Daoy (cell line): ENCODE results near the gene CSNK1E. TPM values are rescaled to one million over a fixed set of nuclear protein-coding genes. Genes with fewer than 3 reads are reported as not detected.

ENCODE experiments used
- DNase-seq: peaks from one replicate; pipeline ENCODE4 v3.0.0-alpha.2; 2015; ENCODE audit warnings: low read depth
- total RNA-seq: library from RNA; depleted of rRNA; stranded (reverse); fragments of >200 nt; shearing (Covaris generic); gene quantifications from 2 replicates; pipeline ENCODE4 v1.2.3, GENCODE V29; 2014

The CSNK1E gene
- total RNA-seq, 1 experiment from 2014 or later, result 62.7 TPM

DNA sequence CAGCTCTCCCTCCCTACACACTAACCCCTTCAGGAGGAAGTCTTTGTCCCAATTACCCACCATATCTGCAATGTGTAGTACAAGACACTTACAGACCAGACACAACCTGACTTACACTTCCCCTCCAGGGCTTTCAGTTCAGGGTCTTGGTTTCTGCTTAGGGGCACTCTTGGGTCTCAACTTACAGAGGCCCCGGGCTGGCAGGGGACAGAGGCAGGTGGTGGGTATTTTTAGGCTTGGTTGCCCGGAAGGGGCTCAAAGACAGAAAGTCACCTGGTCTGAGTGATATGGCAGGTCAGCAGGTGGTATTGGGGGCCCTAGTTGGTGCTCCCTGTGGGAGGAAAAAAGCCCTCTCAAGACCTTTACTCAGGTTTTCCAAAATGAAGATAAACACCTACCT is 41.1 kb downstream of the CSNK1E start:
- DNase-seq, result no peak

DNA sequence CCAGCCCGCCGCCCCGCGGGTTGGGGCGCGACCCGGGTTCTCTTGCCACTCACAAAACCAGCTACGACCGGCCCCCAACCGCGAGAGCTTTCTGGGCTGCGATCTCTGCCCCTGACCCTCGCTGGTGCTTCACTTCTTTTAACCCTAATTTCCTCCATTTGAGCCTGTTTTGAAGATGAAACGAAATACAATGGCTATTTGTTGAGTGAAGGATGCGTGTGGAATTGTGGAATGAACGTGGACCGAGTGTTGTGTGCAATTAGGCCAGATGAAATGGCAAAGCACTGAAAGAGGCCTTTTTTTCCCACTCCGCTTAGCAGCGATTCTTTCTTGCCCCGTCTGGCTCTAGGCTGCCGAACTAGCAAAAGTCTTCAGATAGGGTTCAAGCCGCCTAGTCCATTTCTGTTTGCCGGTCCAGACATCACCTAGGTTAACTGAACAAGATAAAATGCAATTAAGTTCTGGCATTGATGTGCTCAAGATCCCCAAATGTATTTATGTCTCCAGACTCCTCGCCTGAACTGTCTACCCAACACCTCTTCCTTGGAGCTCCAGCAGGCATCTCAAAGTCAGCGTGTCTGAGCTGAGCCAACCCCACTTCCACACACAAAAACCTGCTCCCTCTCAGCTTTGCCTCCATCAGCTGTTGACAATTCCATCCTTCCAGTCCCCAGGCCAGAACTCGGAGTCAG is 44.0 kb downstream of the CSNK1E start:
- DNase-seq, result no peak

DNA sequence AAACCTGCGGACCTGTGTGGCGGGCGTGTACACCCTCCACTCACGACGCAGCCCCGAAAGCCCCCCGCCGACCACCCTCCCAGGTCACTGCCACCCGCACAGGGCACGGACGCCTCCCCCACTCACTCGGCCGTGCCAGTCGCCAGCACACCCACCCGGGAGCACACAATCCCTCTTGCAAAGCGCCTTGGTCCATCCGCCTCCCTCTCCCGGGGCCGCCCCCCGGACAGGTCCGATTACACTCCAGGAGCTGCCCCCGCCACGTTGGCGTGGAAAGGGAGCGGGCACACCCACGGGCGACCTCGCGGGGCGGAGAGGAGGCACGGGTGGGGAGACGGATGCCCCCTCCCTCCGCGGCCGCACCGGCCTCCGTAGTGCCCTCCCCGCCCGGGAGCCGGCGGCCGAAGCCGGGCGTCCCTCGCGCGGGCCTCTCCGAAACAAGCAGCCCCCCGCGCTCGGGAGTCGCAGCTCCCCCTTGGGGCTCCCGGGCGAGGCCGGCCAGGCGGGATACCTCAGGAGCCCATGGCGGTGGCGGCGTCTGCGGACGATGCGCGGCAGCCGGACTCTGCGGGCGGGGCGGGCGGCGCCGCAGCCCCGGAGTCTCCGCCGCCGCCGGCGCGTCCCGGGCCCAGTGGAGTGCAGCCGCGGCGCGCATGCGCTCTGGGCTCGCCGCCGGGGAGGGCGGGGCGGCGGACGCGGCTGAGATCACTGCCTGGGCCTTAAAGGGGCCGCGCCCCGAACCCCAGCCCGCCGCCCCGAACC is 44.7 kb downstream of the CSNK1E start, which contains the start of gene TMEM184B:
Gene TMEM184B, minus strand, starts transcription at position 638 of the 762 bp plus-strand sequence. CDS start 25,049 bp downstream, outside the sequence.
- DNase-seq, result peak; percentile 81

DNA sequence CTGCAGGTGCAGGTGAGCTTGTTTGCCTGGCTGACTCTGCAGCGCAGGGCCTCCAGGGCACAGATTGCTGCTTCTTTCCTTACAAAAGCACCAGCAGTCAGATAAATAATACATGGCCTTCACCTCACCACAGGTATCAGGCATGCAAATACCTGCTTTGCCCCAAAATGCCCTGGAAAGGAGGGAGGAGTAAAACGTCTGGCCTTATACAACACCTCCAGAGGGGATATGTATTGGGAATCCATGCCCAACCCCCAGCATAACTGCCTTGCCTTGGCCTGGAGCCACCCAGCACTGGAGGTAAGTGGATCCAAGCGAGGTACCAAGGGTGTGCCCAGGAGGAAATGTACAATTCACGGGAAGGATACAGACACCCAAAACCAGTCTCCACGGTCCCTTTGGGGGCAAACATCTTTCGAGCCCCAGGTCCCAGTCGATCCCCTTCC is 45.3 kb downstream of the CSNK1E start:
- DNase-seq, result no peak

DNA sequence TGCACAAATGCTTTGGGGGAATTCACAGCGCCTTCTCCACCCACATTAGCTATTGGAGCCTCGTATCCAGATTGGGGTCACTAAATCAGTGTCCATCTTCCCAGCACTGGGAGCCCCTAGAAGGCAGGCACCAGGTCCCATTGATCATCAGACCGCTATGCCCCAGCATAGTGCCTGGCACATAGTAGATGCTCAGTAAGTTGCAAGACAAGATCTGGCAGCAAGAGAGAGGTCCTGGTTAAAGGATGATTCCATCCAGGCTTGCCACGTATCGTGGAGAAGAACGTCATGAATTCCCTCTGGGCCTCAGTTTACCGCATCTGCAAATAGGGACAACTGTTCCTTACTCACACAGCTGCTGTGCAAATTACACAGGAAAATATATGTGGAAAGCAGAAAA is 46.1 kb downstream of the CSNK1E start:
- DNase-seq, result no peak

DNA sequence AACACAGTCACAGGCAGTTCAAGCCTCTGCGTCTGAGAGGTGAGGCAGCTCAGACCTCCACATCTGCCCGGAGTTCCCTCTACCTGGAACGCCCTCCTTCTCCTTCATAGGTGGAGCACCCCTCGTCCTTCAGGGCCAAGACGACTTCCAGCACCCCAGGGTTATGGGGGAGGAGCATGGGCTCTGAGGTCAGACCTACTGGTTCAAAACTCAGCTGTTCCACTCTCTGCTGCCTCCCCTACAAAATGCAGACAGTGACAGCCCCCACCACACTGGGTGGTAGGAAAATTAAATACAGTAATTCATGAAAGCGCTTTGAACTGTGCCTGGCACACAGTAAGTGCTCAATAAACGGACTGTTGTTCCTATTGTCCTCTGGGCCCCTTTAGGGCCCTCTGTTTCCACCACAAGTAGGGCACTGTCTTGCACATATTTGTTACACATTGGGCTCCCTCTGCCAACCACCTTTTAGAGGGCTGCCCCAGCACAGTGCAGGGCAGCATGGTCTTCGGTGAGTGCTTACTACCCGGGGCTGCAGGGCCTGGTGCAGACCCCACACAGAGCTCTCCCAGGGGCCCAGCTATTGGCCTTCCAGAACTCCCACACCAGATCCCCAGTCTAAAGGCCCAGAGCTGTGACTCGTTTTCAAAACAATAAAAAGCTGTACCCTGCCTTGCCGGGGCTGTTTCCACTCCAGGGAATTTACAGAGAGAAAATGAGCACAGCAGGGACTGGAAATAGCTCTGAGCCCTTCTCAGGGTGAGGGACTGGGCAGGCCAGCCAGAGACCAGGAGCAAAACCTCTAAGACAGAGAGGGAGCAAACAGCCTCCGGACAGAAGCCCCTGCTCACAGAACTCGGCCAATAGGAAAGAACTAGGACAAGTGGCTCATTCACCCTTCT is 46.9 kb downstream of the CSNK1E start:
- no peak for DNase-seq

DNA sequence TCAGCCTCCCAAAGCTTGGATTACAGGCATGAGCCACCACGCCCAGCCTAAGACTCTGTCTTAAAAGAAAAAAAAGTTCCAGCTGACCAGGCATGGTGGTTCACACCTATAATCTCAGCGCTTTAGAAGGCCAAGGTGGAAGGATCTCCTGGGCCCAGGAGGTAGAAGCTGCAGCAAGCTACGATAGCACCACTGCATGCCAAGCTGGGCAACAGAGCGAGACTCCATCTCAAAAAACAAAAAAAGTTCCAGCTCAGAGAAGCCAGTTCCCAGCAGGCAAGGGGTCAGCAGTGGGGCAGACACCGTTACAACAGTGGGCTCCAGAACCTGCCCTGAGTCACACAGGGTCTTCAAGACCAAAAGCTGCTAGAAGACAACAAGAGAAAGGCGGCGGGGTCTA is 47.8 kb downstream of the CSNK1E start:
- no peak for DNase-seq

DNA sequence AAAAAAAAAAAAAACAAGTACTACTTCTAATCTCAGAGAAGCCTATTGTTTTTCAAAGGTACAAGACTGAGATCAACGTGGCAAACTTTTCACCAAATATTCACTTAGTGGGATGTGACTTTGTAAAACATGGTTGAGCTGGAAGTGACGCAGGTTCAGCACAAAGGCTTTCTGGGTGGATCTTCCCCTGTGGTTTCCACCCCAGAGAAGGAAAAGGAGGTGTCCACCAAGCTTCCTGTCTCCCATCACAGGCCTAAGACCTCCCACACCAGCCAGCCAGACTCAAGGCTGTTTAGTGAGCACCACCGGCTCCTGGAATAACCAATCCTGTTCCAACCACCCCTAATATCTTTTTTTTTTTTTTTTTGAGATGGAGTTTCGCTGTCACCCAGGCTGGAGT is 50.1 kb downstream of the CSNK1E start:
- DNase-seq, result peak; percentile 24

DNA sequence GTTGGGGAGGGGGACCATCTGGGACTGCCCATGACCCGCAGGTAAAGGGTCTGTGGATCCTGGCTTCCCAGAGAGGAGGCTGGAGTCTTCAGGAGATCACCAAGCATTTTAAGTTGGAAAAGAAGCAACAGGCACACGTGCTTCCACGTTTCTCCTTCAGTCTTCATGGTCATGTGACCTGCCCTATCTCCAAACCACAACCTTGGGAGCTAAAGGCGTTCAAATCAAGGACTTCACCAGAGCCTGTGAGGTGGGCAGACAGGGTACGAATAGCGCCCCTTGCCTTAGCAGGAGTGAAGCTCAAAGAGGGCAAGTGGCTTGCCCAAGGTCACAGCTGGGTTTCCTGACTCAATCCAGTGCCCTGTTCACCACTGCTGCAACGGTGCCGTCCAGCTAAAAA is 51.1 kb downstream of the CSNK1E start:
- DNase-seq, result no peak

DNA sequence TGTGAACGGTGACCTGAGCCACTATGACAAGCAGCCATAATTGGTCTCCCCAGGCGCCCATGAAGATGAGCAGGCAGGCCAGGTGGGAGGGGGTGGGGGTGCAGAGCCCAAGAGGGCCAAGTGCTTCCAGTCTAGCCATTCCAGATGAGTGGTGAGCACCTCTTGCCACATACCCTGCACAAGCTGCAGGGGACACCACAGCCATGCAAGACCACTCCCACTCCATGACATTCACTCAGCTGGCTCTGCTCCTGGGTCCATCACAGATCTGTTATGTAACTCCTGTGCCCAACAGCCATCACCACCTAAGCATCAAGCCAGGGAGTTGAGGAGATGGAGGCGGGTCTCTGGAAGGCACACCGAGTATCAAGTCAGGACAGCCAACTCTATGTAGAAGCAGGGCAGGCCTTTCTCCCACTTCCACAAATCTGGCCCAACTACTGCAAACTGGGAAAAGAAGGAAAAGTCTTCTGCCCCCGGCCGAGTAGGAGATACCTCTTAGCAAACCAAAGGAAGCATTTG is 52.9 kb downstream of the CSNK1E start:
- no peak for DNase-seq

DNA sequence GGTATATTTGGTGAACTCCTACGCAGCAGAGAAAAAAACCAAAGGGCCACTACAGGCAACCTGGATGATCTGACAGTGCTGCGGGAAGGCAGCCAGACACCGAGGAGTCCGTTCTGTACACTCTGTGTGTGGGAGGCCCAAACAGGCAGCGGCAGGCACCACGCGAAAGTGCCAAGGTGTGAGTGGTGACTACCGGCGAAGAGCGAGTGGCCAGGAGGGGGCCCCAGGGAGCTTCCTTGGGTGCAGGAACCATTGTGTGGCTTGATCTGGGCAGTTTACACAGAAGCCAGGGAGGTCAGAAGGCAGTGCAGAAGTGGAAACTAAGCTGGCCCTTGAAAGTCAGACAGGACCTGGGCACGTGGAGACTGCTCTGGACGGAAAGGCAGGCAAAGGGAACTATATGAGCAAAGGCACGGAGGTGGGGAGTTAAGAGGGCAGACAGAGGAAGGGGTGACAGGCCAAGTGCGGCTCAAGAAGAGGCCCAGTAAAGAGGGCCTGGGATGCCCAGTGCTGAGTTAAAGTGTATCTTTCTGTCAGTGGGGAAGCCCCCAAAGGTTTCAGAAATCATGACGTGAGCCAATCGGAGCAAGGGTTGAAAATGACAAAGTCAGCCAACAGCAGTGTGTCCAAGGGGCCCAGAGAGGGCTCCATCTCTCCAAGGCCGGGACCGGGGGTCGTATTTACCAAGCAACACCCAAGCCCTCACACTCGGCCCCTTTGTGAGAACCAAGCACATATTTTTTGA is 55.0 kb downstream of the CSNK1E start:
- peak; percentile 21 for DNase-seq

DNA sequence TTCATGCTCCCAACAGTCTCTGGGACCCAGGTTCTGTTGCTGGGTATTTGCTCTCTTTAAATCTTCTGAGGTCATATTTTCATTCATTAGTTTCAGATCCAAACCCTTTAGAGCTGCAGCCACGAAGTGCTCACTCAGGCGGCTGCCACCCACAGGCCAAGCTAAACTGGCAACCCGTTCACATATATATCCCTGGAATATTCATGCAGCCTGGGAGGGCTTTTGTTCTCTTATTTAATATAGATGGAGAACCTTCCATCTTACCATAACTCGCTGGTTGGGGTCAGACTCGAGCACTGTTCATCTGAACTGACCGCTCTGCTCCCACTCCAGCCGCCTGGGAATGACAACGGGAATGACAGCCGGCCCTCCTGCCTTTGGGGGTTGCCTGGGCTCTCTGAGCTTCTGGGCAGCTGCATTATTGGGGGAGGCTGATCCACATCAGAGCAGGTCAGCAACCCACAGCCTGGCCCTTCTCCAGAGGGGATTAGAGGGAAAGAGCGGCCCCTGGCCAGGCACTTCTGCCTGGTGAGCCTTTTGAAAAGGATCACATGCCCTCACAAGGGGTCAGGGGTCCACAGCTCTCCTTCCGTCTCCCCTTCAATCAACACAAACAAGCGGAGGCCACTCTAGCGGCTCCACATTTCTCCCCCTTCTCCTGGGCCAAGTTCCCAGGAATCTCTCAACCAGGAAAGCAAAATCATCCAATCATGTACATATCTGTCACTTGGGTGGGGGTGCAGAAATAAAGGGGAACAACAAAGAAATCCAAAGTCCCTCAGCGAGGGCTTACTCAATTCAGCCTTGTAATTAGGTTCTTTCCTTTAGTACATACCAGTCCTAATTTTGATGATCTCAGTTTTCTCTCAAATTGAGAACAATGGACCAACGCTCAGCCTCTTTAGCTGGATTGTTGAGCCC is 56.2 kb downstream of the CSNK1E start:
- no peak for DNase-seq

DNA sequence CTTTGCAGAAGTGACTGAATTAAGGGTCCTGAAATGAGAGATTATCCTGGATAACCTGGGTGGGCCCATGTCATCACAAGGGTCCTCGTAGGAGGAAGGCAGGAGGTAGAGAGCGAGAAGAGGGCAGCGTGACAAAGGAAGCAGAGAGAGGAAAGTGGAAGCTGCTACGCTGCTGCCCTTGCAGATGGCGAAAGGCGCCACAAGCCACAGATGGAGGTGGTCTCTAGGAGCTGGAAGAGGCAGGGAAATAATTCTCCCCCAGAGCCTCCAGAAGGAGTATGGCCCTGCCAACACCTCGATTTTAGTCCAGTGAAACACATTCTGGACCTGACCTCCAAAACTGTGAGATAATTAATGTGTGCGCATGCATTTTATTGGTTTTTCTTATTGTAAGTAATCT is 57.9 kb downstream of the CSNK1E start:
- no peak for DNase-seq

DNA sequence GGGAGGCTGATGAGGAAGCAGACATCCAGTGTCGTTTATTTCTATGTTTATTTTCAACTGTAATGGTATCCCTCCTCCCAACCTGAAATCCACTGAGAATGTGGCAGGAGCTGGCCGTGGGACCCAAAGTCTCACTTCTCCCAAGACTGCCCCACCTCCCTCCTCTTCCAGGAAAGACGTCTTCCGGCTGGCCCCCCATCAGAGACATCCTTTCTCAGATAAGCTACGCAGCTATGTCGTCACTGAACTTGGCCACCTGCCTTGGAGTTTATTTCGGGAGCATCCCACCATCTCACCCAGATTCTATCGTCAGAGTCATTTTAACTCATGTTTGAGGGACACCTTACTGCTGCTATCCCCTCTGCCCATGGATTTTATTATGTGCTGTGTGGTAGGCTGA is 58.3 kb downstream of the CSNK1E start:
- DNase-seq, result no peak

DNA sequence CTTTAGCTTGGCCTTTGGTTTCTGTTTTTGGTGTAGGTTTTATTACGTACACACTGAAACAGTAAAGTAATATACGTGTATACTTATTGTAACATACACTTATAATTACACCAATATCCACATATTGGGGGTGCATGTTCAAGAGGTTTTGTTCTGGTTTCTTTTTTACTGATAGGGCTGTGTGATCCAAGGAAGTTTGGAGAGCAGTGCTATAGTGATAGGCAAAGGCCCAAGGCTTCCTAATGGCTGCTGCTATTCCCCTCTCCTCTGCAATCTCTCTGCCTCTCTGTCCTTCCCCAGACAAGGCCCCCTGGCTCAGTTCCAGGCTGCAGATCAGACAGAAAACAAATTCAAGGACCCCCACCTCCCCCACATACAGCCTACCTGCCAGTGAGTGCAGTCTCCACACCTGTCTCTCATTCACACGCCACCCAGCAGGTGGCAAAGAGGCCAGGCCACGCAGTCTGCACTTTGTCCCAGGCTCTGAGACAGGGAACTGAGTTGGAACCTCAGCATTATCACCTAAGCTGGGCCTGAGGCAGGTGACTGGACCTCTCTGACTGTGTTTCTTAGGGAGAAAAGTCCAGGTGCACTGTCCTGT is 59.5 kb downstream of the CSNK1E start:
- no peak for DNase-seq

DNA sequence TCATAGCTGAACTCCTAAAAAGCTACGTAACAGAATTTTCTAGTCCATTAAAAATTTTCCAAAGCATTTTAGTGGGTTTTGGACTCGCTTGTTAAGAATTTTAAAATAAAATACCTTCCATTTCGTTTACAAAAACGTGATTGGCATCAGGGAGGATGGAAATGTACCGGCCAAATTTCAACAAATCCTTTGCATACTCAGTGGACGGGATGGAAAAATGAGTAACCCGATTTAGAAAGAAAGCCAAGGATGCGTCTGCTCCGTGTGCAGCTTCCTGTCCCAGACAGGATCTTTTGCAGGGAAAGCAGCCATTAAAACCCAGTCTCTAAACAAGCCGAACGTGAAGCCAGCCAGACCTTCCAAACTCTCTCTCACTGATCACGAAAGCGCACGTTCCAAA is 60.1 kb downstream of the CSNK1E start:
- peak; percentile 28 for DNase-seq

DNA sequence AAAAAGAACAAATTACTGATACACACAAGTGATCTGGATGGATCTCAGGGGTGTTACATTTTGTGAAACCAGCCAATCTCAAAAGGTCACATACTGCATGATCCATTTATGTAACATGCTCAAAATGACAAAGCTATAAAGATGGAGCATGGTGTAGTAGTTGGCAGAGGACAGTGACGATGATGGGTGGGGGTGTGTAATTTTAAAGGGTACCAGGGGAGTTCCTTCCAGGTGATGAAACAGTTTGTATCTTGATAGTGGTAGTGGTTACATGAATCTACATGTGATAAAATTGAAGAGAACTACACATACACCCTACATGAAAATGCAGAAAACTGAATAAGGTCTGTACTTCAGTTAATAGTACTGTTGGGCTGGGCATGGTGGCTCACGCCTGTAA is 61.5 kb downstream of the CSNK1E start:
- DNase-seq, result no peak

DNA sequence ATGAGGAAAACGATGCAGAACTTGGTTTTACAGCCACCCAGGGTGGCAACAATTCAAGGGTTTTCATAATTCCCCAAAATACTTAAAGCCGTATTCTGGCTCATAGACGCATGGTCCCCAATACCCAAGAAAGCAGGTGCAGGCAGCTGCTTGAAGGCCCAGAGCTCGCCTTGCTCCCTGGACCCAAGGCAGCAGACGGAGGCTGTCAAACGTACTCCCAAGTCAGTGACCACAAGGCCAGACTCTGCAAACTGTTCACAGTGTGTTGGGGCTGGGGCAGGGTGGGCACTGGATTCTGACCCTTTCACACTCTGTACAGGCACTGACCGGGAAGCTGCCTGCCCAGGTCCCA is 65.9 kb downstream of the CSNK1E start:
- no peak for DNase-seq

DNA sequence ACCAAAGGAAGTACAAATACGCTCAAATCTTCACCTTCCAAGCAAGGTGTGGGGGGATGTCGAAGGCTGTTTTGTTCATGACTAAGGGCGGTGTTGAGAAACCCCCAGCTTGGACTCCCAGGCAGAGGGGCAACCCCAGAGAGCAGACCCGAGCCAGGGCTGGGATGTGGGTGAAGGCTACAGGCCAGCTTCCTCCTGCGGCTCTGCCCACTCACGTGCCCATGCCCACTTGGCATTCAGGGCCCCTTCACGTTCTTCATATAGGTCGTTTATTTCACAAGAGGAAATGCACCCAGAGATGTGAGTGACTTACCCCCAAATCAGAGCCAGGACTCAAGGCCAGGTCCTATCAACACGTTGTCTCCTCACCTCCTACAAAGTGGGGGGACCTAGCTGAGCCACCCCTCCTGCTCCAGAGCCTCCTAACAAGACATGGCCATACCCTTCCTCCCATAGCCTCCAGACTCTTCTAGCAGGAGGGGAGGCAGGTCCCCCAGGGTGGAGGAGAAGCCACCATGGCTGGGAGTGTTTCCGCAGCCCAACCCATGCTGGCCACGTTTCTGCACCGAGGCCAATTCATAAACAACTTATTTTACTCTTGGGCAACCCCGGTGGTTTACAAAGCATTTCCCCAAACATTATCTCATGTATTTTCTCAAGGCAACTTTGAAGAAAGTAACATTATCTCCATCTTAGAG is 66.4 kb downstream of the CSNK1E start:
- DNase-seq, result no peak
